B cell (primary cell): ENCODE data around the gene GSG1L.

Source experiments
- CTCF ChIP-seq: fragments of 200-600 bp; IDR thresholded peaks from one replicate; pipeline ENCODE4 v1.8.0; 2022; ENCODE audit warnings: antibody characterized with exemption, mild to moderate bottlenecking
- EZH2 ChIP-seq: IDR thresholded peaks from 2 replicates; pipeline ENCODE4 v1.6.1; 2012; ENCODE audit warnings: borderline replicate concordance, low read depth, mild to moderate bottlenecking, moderate library complexity, low read length; ENCODE audit not compliant: insufficient read depth, poor library complexity, severe bottlenecking

- no peak for TF ChIP-seq CTCF
- TF ChIP-seq EZH2 = no peak
These were observed 68.1 kb downstream of the GSG1L start for GRCh38 chr16:27995378-27995777.
